Astrocyte of the hippocampus (primary cell): ENCODE data around the gene OR8B12.
"Not testable (repeated sequence)": the region's sequence is repeated elsewhere in the genome, so short reads cannot be mapped to it uniquely, and the experiment has no call there.

Source experiments
- DNase-seq: peaks from one replicate; pipeline ENCODE4 v3.0.0; 2011; ENCODE audit warnings: low read depth, low spot score

Gene OR8B12

GRCh38 chr11:124520550-124520854 lies 23.0 kb downstream of the OR8B12 start:
- DNase-seq: no peak

DNA sequence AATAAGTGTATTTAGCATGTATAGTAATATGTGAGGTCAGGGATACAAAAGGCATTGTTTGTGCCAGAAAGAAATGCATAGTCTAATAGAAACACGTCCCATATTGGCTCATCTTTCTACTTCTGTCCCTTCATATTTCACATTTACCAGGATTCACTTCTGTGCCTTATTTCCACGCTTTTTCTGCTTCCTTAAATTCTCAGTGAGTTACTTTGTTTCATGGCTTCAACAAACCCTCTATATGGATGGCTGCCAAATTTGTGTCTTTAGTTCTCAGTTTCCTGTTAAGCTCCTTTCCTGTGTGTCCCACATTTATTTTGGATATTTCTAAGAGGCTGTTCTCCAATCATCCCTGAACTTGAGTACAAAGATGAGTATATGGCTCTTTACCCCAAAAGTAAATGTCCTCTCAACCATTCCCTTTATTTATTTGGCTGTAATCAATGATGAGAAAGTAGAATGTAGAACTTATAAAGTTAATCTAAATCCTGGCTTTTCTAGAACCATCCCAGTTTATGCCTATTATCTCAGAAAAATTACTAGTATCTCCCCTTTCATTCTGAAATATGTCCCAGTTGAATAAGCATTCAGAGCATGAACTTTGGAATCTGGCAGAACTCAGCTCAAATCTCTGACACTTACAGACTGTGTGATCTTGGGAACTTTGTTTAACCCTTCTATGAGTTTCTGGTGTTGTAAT lies 23.5 kb downstream of the OR8B12 start:
- DNase-seq: no peak

GRCh38 chr11:124518989-124519451 lies 24.4 kb downstream of the OR8B12 start:
- peak; percentile 11 for DNase-seq

DNA sequence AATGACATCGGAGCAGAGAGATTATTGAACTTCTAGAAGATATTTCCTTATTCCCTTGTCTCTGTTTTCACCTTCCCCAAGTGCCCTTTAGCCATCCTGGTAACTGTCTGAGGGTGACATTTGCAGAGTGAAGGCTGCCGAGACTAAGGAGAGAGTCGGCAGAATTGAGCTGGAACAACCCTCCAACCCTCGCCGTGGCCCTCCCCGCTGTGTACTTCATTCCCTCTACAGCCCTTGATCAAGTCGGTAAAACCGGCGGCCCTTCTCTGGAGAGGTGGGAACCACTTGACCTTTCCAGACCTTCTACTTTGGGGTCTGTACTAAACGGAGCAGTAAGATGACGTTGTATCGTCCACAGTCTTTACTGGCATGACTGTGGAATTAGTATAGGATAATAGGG lies 26.1 kb downstream of the OR8B12 start:
- DNase-seq: no peak

GRCh38 chr11:124514675-124515074 lies 28.8 kb downstream of the OR8B12 start:
- DNase-seq: not testable (repeated sequence)

DNA sequence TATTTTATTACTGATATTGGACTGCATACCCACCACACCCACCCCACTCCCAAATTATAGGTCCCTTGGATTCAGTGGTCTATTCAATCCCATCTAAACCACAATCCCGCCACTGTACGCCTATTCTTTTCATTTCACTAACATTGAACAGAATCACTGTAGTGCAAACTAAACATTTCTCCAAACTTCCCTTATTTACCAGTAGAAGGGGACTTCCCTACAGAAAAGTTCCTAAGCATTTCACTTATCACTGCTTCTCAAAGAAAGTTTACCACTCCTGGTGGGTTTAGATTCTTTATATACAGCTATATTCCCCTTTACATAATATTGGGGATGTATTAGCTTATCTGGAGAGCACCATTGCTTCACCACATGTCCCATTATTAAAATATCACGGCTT lies 29.3 kb downstream of the OR8B12 start:
- no peak for DNase-seq

DNA sequence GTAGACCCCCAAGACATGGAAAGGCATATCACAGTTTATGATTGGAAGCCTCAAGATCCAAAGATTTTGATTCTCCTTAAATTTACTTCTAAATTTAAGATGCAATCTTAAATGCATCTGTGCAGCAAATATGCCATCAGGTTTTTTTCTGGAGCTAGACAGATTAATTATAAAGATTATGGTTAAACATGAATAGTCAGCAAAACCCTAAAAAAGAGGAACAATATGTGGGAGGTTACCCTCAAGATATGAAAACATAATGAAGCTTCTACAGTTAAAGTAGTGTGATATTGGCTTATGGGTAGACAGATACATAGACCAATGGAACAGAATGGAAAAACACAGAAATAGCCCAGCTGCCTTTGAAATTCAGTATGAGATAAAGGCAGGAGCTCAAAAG lies 31.7 kb downstream of the OR8B12 start:
- no peak for DNase-seq

GRCh38 chr11:124510279-124510678 lies 33.2 kb downstream of the OR8B12 start:
- no peak for DNase-seq

- DNase-seq: no peak
These were observed 43.7 kb downstream of the OR8B12 start for GRCh38 chr11:124499711-124500110.

DNA sequence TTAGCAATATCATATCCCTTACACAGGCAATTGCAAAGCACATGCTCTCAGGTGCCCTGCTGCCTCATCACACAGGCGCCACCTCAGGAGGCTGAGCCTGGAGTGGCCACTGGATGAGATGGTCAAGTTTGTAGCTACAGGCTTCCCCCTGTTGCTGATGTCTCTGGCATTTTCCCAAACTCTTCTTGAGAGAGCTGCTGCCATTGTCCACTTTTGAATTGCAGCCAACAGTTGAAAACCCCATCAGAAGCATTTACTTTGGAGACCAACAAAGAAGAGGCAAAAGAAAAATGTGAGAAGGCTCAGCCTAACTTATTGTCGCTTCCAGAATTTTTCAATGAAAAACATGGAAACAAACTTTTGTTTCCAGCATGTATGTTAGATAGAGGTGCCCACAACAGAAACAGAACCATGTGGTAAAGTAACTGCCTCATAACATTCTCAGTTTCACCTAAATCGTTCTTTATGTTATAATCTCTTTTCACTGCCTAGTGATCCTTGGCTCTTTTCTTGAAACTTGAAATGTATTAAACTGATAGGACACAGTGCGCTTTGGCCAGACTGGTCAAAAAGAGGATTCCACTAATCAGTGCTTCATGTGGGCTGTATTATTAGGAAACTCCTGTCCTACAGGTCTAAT lies 50.3 kb downstream of the OR8B12 start:
- DNase-seq: no peak
